ENCODE data around the gene PPIL1. TPM values are rescaled to one million over a fixed set of nuclear protein-coding genes. Genes with fewer than 3 reads are reported as not detected.

Gene PPIL1
- total RNA-seq, 1 donor from 2014 or later = 10.7 TPM

GRCh38 chr6:36857325-36857724 is 17.3 kb downstream of the PPIL1 start:
- DNase-seq (ENCODE audit: low spot score) (no peak), ATAC-seq (no peak)

GRCh38 chr6:36856277-36856676 is 18.3 kb downstream of the PPIL1 start:
- ATAC-seq = no peak
- no peak for DNase-seq (ENCODE audit: low spot score)

- DNase-seq (ENCODE audit: low spot score) (no peak), ATAC-seq (no peak)
These were observed 18.9 kb downstream of the PPIL1 start for GRCh38 chr6:36855750-36856149.

- no peak for DNase-seq (ENCODE audit: low spot score)
- ATAC-seq = peak; percentile 52
These were observed 21.3 kb downstream of the PPIL1 start for GRCh38 chr6:36853325-36853724.

GRCh38 chr6:36852481-36853147 is 22.0 kb downstream of the PPIL1 start:
- ATAC-seq = peak; percentile 67

GRCh38 chr6:36851626-36852025 is 23.0 kb downstream of the PPIL1 start:
- ATAC-seq (no peak), DNase-seq (ENCODE audit: low spot score) (no peak)

More at GRCh38 chr6:36852481-36853147, 22.0 kb downstream of the PPIL1 start:
- DNase-seq (ENCODE audit: low spot score) = no peak

DNA sequence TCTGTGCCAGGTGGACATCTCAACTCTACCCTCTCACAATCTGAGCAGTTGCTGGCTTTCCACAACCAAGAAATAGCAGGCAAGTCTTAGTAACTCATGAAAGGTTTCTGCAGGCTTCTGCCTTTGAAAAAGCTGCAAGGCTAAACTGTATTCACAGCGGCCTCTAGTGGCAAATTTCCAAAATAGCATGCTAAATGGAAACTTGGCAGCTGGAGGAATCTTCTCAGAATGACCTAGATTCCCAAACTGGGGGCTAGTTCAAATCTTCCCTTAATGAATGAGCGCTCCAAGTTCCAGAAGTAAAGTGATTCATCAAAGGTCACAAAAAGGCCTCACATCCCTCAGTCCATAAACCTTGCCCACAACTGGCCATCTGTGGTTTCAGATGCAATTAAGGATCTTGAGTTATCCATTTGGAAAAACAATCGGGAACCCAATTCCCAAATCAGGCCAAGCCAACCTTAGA is 23.4 kb downstream of the PPIL1 start:
- no peak for DNase-seq (ENCODE audit: low spot score)
- ATAC-seq = peak; percentile 78

DNA sequence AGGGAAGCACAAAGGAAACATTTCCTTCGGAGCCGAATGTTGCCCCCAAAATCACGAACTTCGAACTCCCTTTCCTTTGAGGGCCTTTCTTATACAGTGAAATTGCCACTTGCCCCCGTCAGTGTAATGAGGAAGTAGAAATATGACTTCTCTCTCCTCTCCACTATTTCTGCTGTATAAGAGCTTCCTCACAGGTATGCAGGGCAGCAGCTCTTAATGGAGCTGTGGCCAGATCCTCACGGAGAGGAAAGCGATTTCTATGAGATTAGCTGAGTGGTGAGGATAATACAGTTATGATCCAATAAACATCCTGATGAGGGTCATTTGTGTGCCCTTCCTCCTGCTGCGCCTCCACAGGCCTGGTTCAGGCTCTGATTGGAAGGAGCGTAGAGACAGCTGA is 24.6 kb downstream of the PPIL1 start:
- ATAC-seq = no peak
- DNase-seq (ENCODE audit: low spot score) = no peak

DNA sequence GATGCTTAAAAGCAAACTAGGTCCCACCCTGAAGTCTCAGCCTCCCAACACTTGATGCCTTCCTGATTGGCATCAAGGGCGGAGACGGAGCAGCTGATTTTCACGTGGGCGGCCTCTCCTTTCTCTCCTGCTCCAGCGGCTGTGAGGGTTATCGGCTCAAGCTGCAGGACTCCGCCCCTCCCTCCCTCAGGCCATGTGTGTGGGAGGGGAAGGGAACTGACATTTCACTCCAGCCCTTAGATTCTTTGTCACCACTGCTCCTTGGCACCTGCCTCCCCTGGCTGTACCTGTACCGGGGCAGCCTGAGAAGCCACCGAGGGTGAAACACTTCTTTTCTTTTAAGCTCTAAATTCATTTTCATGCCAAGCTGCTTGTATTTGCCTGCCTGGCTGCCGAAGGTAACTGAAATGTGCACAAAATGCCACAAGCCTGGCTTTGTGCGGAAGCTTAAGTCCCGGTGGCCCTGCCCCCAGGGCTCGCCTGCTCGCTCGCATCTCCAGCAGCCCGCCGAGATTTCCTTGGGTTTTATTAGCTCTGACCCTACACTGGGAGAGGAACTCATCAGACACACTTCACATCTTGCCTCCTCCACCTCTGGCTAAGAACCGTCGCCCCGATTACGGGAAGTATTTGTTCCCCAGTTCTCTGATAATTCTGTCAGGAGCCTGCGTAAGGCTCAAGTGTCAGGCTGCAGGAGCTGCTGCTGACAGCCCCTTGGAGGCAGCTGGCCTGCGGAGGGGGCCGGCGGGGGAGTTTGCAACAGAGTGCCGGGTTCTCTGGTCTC is 25.8 kb downstream of the PPIL1 start:
- DNase-seq (ENCODE audit: low spot score) = no peak
- ATAC-seq = no peak

GRCh38 chr6:36847991-36848390 is 26.6 kb downstream of the PPIL1 start:
- ATAC-seq (no peak), DNase-seq (ENCODE audit: low spot score) (no peak)

- DNase-seq (ENCODE audit: low spot score) (no peak), ATAC-seq (no peak)
These were observed 27.5 kb downstream of the PPIL1 start for GRCh38 chr6:36847152-36847551.

GRCh38 chr6:36845233-36845632 is 29.4 kb downstream of the PPIL1 start:
- DNase-seq (ENCODE audit: low spot score) (no peak), ATAC-seq (no peak)

DNA sequence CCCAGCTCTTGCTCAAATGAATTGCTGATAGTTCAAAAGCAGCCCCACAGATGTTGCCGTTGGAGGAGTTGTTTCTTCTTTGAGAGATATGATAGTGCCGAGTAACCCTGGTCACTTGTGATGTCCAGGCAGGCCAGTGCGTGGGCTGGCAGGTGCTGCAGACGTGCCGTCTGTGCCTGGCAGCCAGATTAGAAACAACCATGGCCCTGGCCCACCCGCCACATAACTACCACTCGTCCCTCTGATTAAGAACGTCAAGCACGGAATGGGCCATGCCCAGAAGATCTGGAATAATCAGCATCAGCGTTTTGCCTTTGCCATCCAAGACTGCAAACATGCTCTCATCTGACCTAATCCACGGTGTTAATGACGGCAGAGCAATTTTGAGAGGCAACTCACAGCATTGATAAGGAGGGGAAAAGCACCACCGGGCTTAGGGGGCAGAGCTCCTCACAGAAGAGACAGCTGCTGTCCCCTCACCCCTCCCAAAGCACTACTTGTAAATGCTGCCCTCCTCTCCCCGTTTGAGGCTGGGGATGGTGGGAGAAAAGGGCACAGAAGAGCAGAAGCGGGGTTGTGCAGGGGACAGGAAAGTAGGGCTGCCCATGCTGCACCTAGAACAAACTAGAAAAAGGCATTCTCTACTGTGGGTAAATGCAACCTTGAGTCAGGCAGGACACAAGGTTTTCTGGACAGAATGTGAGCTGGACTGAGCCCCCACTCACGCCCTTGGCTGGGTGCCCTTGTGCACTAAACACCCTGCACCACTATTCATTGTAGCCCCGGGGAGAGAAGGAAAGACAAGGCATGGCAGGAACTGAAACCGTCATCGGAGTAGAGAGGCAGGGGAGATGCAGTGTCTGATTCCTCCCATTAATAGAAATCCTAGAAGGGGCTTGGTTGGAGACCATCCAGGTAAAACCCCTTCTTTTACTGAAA is 30.1 kb downstream of the PPIL1 start:
- ATAC-seq = no peak
- DNase-seq (ENCODE audit: low spot score) = no peak

DNA sequence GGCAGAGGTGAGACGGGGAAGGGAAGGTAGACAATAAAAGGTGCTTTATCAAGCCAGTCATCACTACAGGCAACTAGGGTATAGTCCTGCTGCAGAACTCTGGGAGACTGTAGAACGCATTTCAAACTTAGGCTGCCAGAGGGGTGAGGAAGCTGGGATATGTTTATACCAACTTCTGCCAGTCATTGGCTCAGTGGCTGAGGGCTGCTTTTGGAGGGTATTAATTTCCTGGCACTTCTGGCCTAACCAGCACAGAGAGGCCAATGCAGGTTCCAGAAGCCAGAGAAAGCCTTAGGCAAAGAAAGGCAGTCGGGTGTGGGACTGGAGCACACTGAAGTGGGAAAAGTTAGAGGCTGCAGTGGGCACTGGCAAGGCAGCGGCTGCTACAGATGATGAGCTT is 31.4 kb downstream of the PPIL1 start:
- no peak for ATAC-seq
- no peak for DNase-seq (ENCODE audit: low spot score)

GRCh38 chr6:36841756-36842155 is 32.8 kb downstream of the PPIL1 start:
- ATAC-seq = no peak
- no peak for DNase-seq (ENCODE audit: low spot score)

- DNase-seq (ENCODE audit: low spot score) (no peak), ATAC-seq (peak; percentile 56)
These were observed 33.9 kb downstream of the PPIL1 start for GRCh38 chr6:36840432-36841403.

GRCh38 chr6:36839749-36840431 is 34.7 kb downstream of the PPIL1 start:
- DNase-seq (ENCODE audit: low spot score) = no peak
- peak; percentile 67 for ATAC-seq

- ATAC-seq (no peak), DNase-seq (ENCODE audit: low spot score) (no peak)
These were observed 35.5 kb downstream of the PPIL1 start, which contains the start of gene CPNE5 for GRCh38 chr6:36838896-36839748. Gene CPNE5 (minus strand): TSS chr6:36839444. CDS start chr6:36839377, 67 bp downstream.
